WERI-Rb-1 (cell line): ENCODE data around the gene ZNF365.

Source experiments
- DNase-seq: peaks from one replicate; pipeline ENCODE4 v3.0.0-alpha.2; 2020
- H3K27ac ChIP-seq: fragments of 250-450 bp; sonication (Bioruptor Pico); 2 replicates; pipeline ENCODE4 v1.5.1; 2020; ENCODE audit warnings: mild to moderate bottlenecking, moderate library complexity
- H3K27me3 ChIP-seq: fragments of 250-450 bp; sonication (Bioruptor Pico); 2 replicates; pipeline ENCODE4 v1.5.1; 2021; ENCODE audit warnings: mild to moderate bottlenecking, low read depth, moderate library complexity; ENCODE audit not compliant: insufficient read depth, severe bottlenecking
- H3K36me3 ChIP-seq: fragments of 250-450 bp; sonication (Bioruptor Pico); 2 replicates; pipeline ENCODE4 v1.5.1; 2020; ENCODE audit warnings: mild to moderate bottlenecking, moderate library complexity
- H3K4me3 ChIP-seq: 2 replicates; pipeline ENCODE4 v1.5.1; 2011; ENCODE audit warnings: low read depth, mild to moderate bottlenecking, control low read depth, low read length
- H3K9me3 ChIP-seq: fragments of 250-450 bp; sonication (Bioruptor Pico); 2 replicates; pipeline ENCODE4 v1.5.1; 2021; ENCODE audit warnings: mild to moderate bottlenecking, moderate library complexity; ENCODE audit not compliant: severe bottlenecking
- CTCF ChIP-seq: IDR thresholded peaks from 2 replicates; pipeline ENCODE4 v1.5.1; 2011; ENCODE audit warnings: low read depth, mild to moderate bottlenecking, control low read depth, inconsistent platforms, low read length

Gene ZNF365, protein sequence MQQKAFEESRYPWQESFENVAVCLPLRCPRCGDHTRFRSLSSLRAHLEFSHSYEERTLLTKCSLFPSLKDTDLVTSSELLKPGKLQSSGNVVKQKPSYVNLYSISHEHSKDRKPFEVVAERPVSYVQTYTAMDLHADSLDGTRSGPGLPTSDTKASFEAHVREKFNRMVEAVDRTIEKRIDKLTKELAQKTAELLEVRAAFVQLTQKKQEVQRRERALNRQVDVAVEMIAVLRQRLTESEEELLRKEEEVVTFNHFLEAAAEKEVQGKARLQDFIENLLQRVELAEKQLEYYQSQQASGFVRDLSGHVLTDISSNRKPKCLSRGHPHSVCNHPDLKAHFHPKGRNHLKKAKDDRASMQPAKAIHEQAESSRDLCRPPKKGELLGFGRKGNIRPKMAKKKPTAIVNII

GRCh38 chr10:62373995-62374861 lies at the start of gene ZNF365:
Gene ZNF365 (plus strand): TSS chr10:62374369. CDS start chr10:62376194, 1,825 bp downstream.
- Histone ChIP-seq H3K27me3 (peaks cover 34% of the 10 kb centered on the region), H3K27ac (no peak within 1 kb of the TSS), H3K4me3 (peak within 1 kb of the TSS; percentile 48), H3K9me3 (no peaks in the 10 kb centered on the region), H3K36me3 (no peaks in the 10 kb centered on the region)
- DNase-seq: peak; percentile 47
- TF ChIP-seq CTCF: no peak

DNA sequence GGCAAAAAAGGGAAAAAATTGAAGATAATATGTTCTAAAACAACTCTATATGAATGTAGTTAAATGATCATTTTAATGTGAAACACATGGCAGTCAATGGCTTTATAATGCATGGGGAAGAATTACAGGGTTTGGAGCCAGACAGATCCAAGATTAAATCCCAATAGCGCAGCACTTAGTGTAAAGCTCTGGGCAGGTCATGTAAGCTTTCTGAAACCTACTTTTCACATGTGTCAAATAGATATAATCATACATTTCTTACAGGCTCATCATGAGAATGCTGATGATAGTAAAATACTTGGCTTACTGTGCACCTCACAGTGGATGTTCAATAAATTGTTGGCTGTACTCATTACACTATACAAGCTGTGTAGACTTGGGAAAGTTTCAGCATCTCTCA lies 48.0 kb upstream of the ZNF365 start:
- Histone ChIP-seq H3K4me3 (no peak overlapping the region), H3K27me3 (no peaks in the 10 kb centered on the region), H3K9me3 (no peaks in the 10 kb centered on the region), H3K27ac (no peak overlapping the region), H3K36me3 (no peaks in the 10 kb centered on the region)
- no peak for TF ChIP-seq CTCF
- DNase-seq: no peak

DNA sequence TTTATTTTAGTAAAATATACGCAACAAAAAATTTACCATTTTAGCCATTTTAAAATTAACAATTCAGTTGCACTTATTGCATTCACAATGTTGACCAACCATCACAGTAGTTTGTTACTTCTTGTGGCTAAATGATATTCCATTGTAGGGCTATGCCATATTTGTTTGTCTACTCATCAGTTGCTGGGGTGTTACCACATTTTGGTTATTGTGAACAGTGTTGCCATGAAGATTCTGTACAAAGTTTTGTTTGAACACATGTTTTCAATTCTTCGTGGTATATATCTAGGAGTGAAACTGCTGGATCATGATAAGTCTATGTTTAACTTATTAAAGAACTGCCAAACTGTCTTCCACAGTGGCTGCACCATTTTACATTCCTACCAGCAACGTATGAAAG lies 46.3 kb upstream of the ZNF365 start:
- Histone ChIP-seq H3K27me3 (no peaks in the 10 kb centered on the region), H3K27ac (no peak overlapping the region), H3K36me3 (no peaks in the 10 kb centered on the region), H3K9me3 (peaks cover 2% of the 10 kb centered on the region), H3K4me3 (no peak overlapping the region)
- DNase-seq: no peak
- no peak for TF ChIP-seq CTCF

- TF ChIP-seq CTCF: no peak
- Histone ChIP-seq H3K4me3 (no peak overlapping the region), H3K36me3 (no peaks in the 10 kb centered on the region), H3K27me3 (no peaks in the 10 kb centered on the region), H3K9me3 (peaks cover 3% of the 10 kb centered on the region), H3K27ac (no peak overlapping the region)
- no peak for DNase-seq
Measured at GRCh38 chr10:62330213-62330612, 44.0 kb upstream of the ZNF365 start.

DNA sequence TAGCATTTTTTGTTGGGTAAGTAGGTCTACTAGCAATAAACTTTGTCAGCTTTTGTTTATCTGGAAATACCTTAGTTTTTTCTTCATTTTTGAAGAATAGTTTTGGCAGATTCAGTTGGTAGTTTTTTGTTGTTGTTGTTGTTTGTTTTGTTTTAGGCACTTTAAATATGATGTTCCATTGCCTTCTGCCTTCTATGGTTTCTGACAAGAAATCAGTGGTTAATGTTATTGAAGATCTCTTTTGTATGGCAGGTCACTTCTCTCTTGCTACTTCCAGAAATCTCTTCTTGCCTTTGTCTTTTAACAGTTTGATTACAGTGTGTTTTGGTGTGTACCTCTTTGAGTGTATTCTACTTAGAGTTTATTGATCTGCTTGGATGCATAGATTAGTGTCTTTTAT lies 41.8 kb upstream of the ZNF365 start:
- TF ChIP-seq CTCF: no peak
- DNase-seq: no peak
- no peak overlapping the region for H3K4me3 ChIP-seq
- H3K9me3 ChIP-seq: peaks cover 3% of the 10 kb centered on the region
- no peak overlapping the region for H3K27ac ChIP-seq
- no peaks in the 10 kb centered on the region for H3K36me3 ChIP-seq
- no peaks in the 10 kb centered on the region for H3K27me3 ChIP-seq
